ENCODE measurements around the gene SCN9A.

- TF ChIP-seq, protein P1, sequence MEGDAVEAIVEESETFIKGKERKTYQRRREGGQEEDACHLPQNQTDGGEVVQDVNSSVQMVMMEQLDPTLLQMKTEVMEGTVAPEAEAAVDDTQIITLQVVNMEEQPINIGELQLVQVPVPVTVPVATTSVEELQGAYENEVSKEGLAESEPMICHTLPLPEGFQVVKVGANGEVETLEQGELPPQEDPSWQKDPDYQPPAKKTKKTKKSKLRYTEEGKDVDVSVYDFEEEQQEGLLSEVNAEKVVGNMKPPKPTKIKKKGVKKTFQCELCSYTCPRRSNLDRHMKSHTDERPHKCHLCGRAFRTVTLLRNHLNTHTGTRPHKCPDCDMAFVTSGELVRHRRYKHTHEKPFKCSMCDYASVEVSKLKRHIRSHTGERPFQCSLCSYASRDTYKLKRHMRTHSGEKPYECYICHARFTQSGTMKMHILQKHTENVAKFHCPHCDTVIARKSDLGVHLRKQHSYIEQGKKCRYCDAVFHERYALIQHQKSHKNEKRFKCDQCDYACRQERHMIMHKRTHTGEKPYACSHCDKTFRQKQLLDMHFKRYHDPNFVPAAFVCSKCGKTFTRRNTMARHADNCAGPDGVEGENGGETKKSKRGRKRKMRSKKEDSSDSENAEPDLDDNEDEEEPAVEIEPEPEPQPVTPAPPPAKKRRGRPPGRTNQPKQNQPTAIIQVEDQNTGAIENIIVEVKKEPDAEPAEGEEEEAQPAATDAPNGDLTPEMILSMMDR (IDR thresholded peaks at IDR 0.05; ENCODE audit: insufficient read depth, low read length) = no peak
- TF ChIP-seq POLR2AphosphoS5 (IDR thresholded peaks at IDR 0.05; ENCODE audit: low read depth) (no peak), GABPA (IDR thresholded peaks at IDR 0.05; ENCODE audit: low read depth) (no peak)
Measured at GRCh38 chr2:166233244-166233643, 142.5 kb downstream of the SCN9A start.
